K562 (cell line): Measurements from ENCODE around the gene MALAT1. TPM values are rescaled to one million over a fixed set of nuclear protein-coding genes. Genes with fewer than 3 reads are reported as not detected.

Source experiments
- C11orf30 ChIP-seq: fragments of 450-650 bp; IDR thresholded peaks from 2 replicates; pipeline ENCODE4 v1.6.1; 2016; ENCODE audit warnings: low read depth, mild to moderate bottlenecking
- CEBPB ChIP-seq: fragments of 450-650 bp; IDR thresholded peaks from 2 replicates; pipeline ENCODE4 v1.6.1; 2016; ENCODE audit warnings: missing genetic modification characterization, missing compliant biosample characterization
- ELF1 ChIP-seq: fragments of 200-800 bp; sonication (Bioruptor generic); IDR thresholded peaks from 2 replicates; pipeline ENCODE4 v1.6.1; 2016; ENCODE audit warnings: missing genetic modification characterization, missing compliant biosample characterization
- FOXK2 ChIP-seq, 2 experiments: fragments of 450-650 bp; IDR thresholded peaks in 1 of 2; conservative IDR thresholded peaks in 1 of 2; 2 replicates each; pipeline ENCODE4 v1.6.1; 2016; ENCODE audit warnings: low read depth in 2 of 2, mild to moderate bottlenecking in 1 of 2
- ZKSCAN3 ChIP-seq: fragments of 250-450 bp; sonication (Bioruptor Pico); IDR thresholded peaks from 2 replicates; pipeline ENCODE4 v1.4.0; 2020
- ZNF143 ChIP-seq: sonication (generic); formaldehyde crosslinking; IDR thresholded peaks from 2 replicates; pipeline ENCODE4 v1.9.0; 2022; ENCODE audit warnings: mild to moderate bottlenecking, missing genetic modification reagents
- ZZZ3 ChIP-seq: fragments of 450-650 bp; IDR thresholded peaks from 2 replicates; pipeline ENCODE4 v1.6.1; 2016; ENCODE audit warnings: antibody characterized with exemption, mild to moderate bottlenecking, moderate library complexity
- polyA plus RNA-seq, 8 experiments: library from polyadenylated mRNA; depleted of rRNA in 4 of 8; stranded (reverse) in 5 of 8; unstranded in 3 of 8; fragments of >200 nt; fragmentation: Nextera tagmentation in 2 of 8; fragmentation: Illumina TruSeq in 1 of 8; extraction: Ambion mirVana in 2 of 8; extraction: Trizol in 1 of 8; gene quantifications; 2 replicates each; pipeline versions ENCODE4 v1.2.1 to v1.2.3, GENCODE V29; 2011 to 2014; ENCODE audit warnings: inconsistent platforms in 1 of 8, missing spikeins in 1 of 8
- total RNA-seq, 7 experiments: library from RNA; depleted of rRNA in 6 of 7; stranded (reverse); fragments of >200 nt in 6 of 7; fragmentation: Illumina TruSeq in 2 of 7; extraction: Trizol in 2 of 7; gene quantifications; 2 replicates each; pipeline versions ENCODE4 v1.2.1 to v1.2.3, GENCODE V29; 2011 to 2021; ENCODE audit warnings: low replicate concordance in 1 of 7
- TF ChIP-seq, protein P1 (sequence below): sonication (generic); formaldehyde crosslinking; IDR thresholded peaks from 2 replicates; pipeline ENCODE4 v1.8.0; 2022; ENCODE audit warnings: mild to moderate bottlenecking, missing genetic modification reagents
- TF ChIP-seq, protein P2 (sequence below): fragments of 250-450 bp; sonication (Bioruptor Pico); IDR thresholded peaks from 2 replicates; pipeline ENCODE4 v1.5.0; 2020; ENCODE audit warnings: mild to moderate bottlenecking, borderline replicate concordance
- TF ChIP-seq, protein P3 (sequence below): sonication (generic); formaldehyde crosslinking; IDR thresholded peaks from 2 replicates; pipeline ENCODE4 v1.8.1; 2023; ENCODE audit warnings: mild to moderate bottlenecking, missing genetic modification reagents
- TF ChIP-seq, protein P4 (sequence below): fragments of 200-800 bp; sonication (Bioruptor generic); IDR thresholded peaks from 2 replicates; pipeline ENCODE4 v1.6.1; 2017; ENCODE audit warnings: missing genetic modification characterization, missing compliant biosample characterization
- TF ChIP-seq, protein P5 (sequence below): fragments of 150-350 bp; IDR thresholded peaks from 2 replicates; pipeline ENCODE4 v1.6.1; 2014; ENCODE audit warnings: low read depth, mild to moderate bottlenecking, low read length, borderline replicate concordance

The MALAT1 gene
- total and polyA plus RNA-seq, 9 of the 15 experiments (the other 6 are each of a cell fraction or from before 2014, with no cell fraction given), result 363 to 8,715 (median 2,351) TPM

DNA sequence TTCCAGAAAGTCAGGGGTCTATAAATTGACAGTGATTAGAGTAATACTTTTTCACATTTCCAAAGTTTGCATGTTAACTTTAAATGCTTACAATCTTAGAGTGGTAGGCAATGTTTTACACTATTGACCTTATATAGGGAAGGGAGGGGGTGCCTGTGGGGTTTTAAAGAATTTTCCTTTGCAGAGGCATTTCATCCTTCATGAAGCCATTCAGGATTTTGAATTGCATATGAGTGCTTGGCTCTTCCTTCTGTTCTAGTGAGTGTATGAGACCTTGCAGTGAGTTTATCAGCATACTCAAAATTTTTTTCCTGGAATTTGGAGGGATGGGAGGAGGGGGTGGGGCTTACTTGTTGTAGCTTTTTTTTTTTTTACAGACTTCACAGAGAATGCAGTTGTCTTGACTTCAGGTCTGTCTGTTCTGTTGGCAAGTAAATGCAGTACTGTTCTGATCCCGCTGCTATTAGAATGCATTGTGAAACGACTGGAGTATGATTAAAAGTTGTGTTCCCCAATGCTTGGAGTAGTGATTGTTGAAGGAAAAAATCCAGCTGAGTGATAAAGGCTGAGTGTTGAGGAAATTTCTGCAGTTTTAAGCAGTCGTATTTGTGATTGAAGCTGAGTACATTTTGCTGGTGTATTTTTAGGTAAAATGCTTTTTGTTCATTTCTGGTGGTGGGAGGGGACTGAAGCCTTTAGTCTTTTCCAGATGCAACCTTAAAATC lies 5.3 kb downstream of the MALAT1 start (continued):
- TF ChIP-seq, protein P1, sequence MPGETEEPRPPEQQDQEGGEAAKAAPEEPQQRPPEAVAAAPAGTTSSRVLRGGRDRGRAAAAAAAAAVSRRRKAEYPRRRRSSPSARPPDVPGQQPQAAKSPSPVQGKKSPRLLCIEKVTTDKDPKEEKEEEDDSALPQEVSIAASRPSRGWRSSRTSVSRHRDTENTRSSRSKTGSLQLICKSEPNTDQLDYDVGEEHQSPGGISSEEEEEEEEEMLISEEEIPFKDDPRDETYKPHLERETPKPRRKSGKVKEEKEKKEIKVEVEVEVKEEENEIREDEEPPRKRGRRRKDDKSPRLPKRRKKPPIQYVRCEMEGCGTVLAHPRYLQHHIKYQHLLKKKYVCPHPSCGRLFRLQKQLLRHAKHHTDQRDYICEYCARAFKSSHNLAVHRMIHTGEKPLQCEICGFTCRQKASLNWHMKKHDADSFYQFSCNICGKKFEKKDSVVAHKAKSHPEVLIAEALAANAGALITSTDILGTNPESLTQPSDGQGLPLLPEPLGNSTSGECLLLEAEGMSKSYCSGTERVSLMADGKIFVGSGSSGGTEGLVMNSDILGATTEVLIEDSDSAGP (CRISPR knock-in tag), result no peak
- TF ChIP-seq CEBPB (0 out of 2 replicates have a peak, but pooled peaks have one; percentile 7), ZZZ3 (no peak), ZNF143 (CRISPR knock-in tag) (no peak), ZKSCAN3 (CRISPR knock-in tag) (no peak), FOXK2 (conservative IDR thresholded peaks at IDR 0.05 in 1 of 2, IDR thresholded peaks at IDR 0.05 in 1 of 2; ENCODE audit: low read depth in 2 of 2) (no peak), C11orf30 (no peak), ELF1 (tag) (no peak)
- TF ChIP-seq, protein P2, sequence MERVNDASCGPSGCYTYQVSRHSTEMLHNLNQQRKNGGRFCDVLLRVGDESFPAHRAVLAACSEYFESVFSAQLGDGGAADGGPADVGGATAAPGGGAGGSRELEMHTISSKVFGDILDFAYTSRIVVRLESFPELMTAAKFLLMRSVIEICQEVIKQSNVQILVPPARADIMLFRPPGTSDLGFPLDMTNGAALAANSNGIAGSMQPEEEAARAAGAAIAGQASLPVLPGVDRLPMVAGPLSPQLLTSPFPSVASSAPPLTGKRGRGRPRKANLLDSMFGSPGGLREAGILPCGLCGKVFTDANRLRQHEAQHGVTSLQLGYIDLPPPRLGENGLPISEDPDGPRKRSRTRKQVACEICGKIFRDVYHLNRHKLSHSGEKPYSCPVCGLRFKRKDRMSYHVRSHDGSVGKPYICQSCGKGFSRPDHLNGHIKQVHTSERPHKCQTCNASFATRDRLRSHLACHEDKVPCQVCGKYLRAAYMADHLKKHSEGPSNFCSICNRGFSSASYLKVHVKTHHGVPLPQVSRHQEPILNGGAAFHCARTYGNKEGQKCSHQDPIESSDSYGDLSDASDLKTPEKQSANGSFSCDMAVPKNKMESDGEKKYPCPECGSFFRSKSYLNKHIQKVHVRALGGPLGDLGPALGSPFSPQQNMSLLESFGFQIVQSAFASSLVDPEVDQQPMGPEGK (CRISPR knock-in tag), result peak; percentile 71; the same call in 1 of the 2 replicates
- TF ChIP-seq, protein P3, sequence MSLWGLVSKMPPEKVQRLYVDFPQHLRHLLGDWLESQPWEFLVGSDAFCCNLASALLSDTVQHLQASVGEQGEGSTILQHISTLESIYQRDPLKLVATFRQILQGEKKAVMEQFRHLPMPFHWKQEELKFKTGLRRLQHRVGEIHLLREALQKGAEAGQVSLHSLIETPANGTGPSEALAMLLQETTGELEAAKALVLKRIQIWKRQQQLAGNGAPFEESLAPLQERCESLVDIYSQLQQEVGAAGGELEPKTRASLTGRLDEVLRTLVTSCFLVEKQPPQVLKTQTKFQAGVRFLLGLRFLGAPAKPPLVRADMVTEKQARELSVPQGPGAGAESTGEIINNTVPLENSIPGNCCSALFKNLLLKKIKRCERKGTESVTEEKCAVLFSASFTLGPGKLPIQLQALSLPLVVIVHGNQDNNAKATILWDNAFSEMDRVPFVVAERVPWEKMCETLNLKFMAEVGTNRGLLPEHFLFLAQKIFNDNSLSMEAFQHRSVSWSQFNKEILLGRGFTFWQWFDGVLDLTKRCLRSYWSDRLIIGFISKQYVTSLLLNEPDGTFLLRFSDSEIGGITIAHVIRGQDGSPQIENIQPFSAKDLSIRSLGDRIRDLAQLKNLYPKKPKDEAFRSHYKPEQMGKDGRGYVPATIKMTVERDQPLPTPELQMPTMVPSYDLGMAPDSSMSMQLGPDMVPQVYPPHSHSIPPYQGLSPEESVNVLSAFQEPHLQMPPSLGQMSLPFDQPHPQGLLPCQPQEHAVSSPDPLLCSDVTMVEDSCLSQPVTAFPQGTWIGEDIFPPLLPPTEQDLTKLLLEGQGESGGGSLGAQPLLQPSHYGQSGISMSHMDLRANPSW, result no peak
- TF ChIP-seq, protein P4, sequence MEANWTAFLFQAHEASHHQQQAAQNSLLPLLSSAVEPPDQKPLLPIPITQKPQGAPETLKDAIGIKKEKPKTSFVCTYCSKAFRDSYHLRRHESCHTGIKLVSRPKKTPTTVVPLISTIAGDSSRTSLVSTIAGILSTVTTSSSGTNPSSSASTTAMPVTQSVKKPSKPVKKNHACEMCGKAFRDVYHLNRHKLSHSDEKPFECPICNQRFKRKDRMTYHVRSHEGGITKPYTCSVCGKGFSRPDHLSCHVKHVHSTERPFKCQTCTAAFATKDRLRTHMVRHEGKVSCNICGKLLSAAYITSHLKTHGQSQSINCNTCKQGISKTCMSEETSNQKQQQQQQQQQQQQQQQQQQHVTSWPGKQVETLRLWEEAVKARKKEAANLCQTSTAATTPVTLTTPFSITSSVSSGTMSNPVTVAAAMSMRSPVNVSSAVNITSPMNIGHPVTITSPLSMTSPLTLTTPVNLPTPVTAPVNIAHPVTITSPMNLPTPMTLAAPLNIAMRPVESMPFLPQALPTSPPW, result no peak; the same call in 1 of the 2 replicates
- TF ChIP-seq, protein P5, sequence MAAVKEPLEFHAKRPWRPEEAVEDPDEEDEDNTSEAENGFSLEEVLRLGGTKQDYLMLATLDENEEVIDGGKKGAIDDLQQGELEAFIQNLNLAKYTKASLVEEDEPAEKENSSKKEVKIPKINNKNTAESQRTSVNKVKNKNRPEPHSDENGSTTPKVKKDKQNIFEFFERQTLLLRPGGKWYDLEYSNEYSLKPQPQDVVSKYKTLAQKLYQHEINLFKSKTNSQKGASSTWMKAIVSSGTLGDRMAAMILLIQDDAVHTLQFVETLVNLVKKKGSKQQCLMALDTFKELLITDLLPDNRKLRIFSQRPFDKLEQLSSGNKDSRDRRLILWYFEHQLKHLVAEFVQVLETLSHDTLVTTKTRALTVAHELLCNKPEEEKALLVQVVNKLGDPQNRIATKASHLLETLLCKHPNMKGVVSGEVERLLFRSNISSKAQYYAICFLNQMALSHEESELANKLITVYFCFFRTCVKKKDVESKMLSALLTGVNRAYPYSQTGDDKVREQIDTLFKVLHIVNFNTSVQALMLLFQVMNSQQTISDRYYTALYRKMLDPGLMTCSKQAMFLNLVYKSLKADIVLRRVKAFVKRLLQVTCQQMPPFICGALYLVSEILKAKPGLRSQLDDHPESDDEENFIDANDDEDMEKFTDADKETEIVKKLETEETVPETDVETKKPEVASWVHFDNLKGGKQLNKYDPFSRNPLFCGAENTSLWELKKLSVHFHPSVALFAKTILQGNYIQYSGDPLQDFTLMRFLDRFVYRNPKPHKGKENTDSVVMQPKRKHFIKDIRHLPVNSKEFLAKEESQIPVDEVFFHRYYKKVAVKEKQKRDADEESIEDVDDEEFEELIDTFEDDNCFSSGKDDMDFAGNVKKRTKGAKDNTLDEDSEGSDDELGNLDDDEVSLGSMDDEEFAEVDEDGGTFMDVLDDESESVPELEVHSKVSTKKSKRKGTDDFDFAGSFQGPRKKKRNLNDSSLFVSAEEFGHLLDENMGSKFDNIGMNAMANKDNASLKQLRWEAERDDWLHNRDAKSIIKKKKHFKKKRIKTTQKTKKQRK, result no peak
